Ishikawa (cell line): ENCODE measurements around the gene HBA2.

Source experiments
- CEBPB ChIP-seq: IDR thresholded peaks from 2 replicates; pipeline ENCODE4 v1.6.1; 2012
- CREB1 ChIP-seq: IDR thresholded peaks from 2 replicates; pipeline ENCODE4 v1.6.1; 2012; ENCODE audit warnings: low read depth
- EGR1 ChIP-seq: IDR thresholded peaks from 2 replicates; pipeline ENCODE4 v1.6.1; 2012
- EP300 ChIP-seq: IDR thresholded peaks from 2 replicates; pipeline ENCODE4 v1.6.1; 2012; ENCODE audit warnings: borderline replicate concordance
- FOXM1 ChIP-seq: IDR thresholded peaks from 2 replicates; pipeline ENCODE4 v1.6.1; 2012; ENCODE audit warnings: low read depth, borderline replicate concordance
- MAX ChIP-seq: IDR thresholded peaks from 2 replicates; pipeline ENCODE4 v1.6.1; 2012
- NFIC ChIP-seq: IDR thresholded peaks from 2 replicates; pipeline ENCODE4 v1.6.1; 2012
- RAD21 ChIP-seq: IDR thresholded peaks from 2 replicates; pipeline ENCODE4 v1.6.1; 2012; ENCODE audit warnings: low read depth
- REST ChIP-seq: IDR thresholded peaks from 2 replicates; pipeline ENCODE4 v1.6.1; 2012; ENCODE audit warnings: low read depth, mild to moderate bottlenecking
- TAF1 ChIP-seq: IDR thresholded peaks from 2 replicates; pipeline ENCODE4 v1.6.1; 2012; ENCODE audit warnings: low read depth, mild to moderate bottlenecking
- TCF12 ChIP-seq: IDR thresholded peaks from 2 replicates; pipeline ENCODE4 v1.6.1; 2012; ENCODE audit warnings: low read depth
- USF1 ChIP-seq: IDR thresholded peaks from 2 replicates; pipeline ENCODE4 v1.6.1; 2012
- YY1 ChIP-seq: IDR thresholded peaks from 2 replicates; pipeline ENCODE4 v1.6.1; 2012; ENCODE audit warnings: low read depth
- ZBTB7A ChIP-seq: IDR thresholded peaks from 2 replicates; pipeline ENCODE4 v1.6.1; 2012; ENCODE audit warnings: low read depth

GRCh38 chr16:193441-193840 is 20.8 kb downstream of the HBA2 start:
- TF ChIP-seq YY1 = no peak
- TF ChIP-seq RAD21 = no peak
- no peak for TF ChIP-seq EP300
- TF ChIP-seq REST = no peak
- no peak for TF ChIP-seq CEBPB
- TF ChIP-seq TCF12 = no peak
- TF ChIP-seq NFIC = no peak
- TF ChIP-seq USF1 = no peak
- TF ChIP-seq TAF1 = no peak
- no peak for TF ChIP-seq CREB1
- TF ChIP-seq EGR1 = no peak
- no peak for TF ChIP-seq FOXM1
- TF ChIP-seq ZBTB7A = no peak
- TF ChIP-seq MAX = no peak
